ENCODE measurements around the gene GSN.
A peak's percentile ranks its signal among the peaks of the same experiment; 100 is the strongest.

GSN gene

DNA sequence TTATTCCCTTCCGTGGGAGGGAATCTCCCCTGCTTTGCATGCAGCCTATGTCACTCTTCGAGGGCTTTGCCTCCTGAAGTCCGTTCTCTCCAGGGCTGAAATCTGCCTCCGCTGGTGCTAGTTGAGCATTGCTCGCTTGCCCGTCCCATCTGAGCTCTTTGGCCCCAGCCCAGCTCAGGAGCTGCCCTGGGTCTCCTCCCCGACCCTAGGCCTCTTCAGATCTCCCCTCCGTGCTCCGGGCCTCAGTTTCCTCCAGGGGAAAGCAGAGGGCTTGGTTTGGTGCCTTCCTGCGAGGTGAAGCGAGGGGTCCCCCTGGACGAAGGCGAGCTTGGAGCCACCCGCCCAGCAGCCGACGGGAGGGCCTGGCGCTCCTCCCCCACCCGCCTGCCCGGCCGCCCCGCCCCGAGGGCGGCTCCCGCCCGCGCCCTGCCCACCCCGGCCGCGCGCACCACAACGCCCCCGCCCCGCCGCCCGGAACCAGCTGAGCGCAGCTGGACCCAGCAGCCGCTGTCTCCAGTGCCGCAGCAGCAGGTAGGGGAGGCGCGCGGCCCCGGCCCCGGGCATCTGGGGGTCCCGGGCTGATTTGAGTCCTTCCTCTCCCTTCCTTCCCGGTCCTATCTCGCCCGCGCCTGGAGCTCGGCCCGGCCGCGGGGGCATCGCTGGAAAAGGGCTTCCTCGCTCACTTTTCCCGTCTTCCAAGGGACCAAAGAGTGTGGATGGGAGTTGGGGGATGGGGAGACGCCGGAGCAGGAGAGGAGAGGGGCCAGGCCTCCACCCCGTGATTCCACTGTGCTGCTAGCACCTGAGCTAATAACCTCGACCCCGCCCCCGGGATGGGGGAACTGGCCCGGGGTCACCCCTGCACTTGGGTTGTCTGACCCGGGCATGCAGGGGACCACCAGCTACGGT lies at the start of gene GSN:
TSS of gene GSN (plus strand) at position 474 of the 909 bp plus-strand sequence. CDS start 33,810 bp downstream, outside the sequence.
- DNase-seq: peak; percentile 31

DNA sequence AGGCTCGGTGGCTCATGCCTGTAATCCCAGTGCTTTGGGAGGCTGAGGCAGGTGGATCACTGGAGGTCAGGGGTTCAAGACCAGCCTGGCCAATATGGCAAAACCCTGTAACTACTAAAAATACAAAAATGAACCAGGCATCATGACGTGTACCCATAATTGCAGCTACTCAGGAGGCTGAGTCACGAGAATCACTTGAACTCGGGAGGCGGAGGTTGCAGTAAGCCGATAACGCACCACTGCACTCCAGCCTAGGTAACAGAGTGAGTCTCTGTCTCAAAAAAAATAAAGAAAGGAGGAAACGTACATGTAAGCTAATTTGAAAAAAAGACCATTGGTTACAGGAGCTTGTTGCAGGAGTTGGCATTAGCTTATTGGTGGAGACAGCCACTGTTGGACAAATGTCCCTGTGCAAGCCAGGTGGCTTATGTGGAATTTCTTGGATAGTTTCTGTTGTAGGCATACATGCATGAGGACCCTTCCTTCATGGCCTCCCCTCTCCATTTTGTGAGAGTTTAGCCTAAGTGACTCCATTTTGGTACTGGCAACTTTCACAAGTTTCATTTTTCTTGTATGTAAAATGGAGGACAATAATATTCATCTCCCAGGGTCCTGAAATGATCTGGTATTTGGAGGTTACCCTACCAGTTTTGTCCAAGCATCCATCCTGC lies 49.5 kb upstream of the GSN start:
- DNase-seq: no peak

DNA sequence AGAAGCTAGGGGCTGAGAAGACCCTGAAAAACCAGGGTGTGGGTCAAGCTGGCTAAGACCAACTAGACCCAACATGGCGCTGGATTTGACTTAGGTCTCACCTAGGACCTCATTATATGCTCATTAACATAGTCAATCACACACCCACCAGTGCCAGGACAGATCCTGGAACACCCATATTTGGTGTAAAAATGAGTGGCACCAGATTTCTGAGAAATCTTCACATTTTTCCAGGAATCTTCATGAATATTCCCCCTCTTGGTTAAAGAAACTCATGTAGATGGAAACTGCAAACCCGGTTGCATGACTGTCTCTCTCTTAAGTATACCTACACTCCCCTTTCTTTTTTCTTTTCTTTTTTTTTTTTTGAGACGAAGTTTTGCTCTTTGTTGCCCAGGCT lies 48.4 kb upstream of the GSN start:
- no peak for DNase-seq

DNA sequence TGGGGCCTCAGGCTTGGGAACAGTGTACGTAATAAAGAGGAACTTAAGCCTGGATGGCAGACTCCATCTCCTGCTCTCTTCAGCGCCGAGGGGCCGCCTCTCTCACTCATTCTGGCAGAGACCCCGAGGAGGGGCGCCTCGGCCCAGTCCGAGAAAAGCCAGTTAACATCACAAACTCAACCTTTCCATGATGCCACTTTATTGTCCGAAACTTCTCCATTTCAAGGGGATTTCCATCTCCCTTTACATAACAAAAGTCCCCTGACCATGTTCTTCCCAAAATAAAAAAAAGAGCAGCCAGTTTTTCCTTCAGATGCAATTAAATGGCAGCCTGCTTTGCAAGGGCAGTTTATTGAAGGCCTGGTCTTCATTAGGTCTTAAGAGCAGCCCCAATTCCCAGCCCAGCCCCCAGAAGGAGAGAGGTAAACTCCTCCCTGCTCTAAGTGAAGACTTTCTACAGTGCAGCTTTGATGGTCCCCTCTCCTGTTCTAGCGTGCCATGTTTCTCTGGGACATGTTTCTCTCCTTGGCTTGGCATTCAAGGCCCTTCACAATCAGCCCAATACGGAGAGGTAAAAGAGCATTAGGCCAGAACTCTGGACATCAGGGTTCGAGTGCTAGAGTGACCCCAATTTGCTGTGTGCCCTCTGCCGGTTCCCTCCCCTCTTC lies 46.8 kb upstream of the GSN start:
- no peak for DNase-seq

DNA sequence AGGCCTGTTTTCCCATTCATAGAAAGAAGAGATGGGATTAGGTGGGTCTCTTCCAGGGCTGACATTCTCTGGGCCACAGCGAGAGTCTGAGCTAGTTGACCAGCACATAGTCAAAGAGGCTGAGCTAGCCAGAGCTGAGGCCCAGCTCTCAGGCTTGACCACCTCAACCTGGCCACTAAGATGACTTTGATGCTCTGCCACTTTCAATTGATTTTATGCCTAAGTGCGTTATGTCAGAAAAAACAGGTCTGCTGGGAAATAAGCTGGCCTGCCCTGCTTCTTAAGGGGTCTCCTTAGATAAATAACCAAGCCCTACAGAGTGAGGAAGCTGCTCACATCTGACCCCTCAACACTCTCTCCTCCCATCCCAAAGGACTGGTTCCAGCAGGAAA lies 46.3 kb upstream of the GSN start:
- no peak for DNase-seq

DNA sequence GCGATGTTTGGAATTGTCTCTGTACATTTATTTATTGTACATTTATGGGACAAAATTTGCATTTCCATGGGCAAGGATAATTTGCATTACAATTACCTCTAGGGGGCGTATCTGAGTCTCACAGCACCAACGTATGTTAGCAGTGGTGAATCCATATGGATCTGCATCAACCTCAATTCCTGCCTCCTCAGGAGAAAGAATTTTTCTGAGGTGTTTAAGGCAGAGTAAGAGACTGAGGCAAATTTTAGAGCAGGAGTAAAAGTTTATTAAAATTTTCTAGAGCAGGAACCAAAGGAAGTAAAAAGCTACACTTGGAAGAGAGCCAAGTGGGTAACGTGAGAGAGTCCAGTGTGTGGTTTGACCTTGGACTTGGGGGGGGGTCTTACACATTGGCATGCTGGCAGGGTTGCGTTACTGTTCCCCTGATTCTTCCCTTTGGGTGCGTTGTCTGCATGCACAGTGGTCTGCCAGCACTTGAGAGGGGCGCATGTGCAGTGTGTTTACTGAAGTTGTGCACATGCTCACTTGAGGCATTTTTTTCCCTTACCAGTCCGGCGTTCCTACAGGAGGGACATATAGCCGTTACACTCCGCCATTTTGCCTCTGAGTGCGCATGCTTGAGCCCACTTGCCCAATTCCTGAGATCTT lies 45.3 kb upstream of the GSN start:
- DNase-seq: no peak

DNA sequence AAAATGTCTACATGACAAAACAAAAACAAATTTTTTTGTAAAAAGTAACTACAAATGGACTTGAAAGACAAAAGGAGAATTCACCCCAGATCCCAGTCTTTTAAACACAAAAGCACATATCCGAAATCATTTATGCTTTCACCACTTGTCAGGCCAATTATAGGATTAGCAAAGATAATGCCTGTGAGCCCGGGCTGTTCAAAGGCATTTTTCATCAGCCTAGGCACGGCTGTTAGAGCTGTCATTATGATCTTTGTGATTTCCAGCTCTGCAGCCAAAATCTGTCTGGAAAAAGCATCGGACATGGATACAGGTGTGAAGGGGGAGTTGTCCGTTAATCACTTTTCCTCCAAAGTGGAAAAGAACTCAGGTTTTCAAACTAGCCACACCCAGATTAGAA lies 42.7 kb upstream of the GSN start:
- DNase-seq: no peak

DNA sequence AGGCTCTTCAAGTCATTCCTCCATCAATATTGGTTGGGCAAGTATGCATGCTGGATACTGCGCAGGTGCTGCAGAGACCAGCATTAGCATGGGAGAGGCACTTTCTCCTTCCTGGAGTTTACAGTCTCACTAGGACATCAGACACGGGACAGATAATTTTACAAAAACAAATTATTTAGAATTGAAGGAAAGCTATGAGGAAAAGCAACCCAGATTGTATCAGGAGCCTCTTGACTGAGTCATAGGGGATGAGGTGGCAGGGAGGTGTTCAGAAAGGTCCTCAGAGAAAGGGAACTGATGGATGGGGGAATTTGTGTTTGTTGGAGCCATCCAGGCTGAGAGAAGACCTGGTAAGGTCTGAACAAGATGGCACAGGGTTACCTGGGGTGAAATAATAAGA lies 41.8 kb upstream of the GSN start:
- DNase-seq: no peak

DNA sequence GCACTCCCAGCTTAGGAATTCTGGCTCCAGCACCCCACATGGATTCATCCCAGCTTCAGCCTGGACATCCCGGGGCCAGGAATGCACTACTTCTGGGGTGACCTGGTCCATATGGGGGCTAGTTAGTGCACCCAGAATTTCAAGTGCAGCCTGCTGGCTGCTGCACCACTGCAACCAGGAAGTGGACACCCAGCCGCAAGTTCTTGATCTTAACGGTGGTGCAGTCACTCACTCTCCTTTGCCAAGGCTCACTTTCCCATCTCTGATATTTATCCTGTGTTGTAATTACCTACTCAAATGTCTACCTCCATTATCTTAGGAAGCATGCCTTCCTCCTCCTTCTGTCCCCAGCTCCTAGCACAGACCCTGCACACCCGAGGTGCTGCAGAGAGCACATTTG lies 40.1 kb upstream of the GSN start:
- DNase-seq: no peak

DNA sequence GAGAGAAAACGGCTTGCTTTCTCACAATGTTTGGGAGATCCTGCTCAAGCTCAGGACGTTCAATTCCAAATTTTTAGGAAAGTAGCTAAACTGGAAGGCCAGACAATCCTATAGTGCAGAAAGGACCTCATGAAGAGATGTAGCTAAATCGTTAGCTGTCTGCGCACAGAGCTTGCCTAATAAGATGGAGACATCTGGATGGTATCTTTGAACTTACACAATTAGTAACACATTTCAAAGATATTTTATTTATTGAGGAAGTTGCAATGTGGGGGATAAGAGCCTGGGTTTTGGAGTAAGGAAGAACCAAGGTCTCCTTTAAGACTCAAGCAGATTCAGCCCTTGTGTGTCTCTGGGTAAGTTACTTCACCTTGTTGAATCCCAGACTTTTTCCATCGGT lies 37.7 kb upstream of the GSN start:
- no peak for DNase-seq

DNA sequence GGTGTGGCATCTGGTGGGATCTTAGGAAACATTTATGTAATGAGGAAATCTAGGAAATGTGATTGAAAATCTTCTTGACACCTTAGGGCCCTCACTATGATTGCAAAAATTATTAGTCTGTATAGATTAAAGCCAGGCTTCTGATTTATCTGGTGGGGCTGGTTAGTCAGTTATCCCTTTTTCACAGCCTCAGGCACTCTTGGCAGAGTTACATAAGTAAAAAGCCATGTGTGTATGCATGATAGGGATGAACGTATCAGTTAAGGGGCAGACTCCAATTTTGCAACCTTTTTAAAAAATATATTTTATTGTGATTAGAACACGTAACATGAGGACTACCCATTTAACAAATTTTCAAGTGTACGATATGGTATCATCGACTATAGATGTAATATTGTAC lies 35.7 kb upstream of the GSN start:
- DNase-seq: no peak

DNA sequence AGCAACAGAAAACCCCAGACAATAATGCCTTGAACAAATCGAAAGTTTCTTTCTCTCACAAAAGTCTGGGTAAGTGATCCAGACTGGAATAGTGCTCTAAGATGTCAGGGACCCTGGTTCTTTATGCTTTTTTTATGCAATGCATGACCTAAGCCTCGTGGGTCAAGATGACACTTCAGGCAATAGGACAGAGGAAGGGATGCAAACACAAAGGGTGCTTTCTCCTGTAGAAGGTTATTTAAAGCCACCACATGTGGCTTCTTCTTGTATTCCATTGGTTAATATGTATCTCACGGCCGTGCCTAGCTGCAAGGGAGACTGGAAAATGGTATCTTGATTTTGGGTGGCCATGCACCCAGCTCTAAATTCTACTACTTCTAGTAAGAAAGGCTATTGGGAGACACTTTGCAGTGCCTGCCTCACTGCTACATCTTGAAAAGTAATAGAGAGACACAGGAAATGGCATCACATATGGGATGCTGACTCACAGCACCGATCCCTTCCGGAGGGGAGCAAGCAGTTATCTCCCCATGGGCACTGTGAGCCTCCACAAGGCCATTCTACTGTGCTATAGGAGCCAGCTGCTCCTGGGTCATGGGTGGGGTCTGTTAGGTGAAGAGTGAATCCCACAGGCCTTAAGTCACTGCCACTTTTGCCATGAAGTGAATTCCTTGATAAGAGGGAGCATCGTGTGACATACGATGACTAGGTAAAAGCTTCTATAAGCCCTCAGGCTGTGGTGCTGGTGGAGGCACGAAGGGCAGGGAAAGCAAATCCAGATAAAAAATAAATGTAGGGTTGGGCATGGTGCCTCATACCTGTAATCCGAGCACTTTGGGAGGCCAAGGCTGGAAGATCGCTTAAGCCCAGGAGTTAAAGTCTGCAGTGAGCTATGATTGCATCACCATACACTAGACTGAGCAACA lies 33.8 kb upstream of the GSN start:
- DNase-seq: no peak

DNA sequence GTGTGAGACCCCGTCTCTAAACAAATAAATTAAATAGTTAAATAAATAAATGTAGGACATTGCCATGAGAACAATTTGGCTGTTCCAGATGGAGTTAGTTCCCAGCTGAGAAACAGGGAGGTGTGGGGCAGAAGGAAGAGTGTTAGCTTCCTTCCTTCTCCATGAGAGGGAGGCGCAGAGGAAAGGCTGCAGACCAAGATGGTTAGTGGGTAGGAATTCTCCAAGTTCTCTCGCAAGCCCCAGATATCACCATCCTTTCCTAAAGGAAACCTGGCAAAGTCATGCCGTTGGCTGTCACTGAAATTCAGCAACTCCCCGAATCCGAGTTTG lies 33.2 kb upstream of the GSN start:
- no peak for DNase-seq

DNA sequence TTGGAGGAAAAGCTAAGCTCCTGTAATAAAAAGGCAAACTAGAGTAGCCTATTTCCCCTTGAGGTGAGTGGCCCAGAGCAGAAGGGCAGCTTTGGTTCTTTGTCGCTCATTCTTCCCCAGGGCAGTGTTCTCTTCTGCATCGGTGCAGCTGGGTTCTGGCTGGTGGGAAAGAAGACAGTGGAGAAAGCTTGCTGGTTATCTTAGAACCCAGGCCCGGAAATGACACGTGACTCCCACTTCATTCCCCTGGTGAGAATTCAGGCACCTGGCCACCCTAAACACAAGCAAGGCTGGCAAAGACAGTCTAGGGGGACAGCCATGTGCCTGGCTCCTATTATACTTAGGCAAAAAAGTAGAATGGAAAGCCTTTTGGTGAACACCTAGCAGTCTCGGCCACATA lies 32.5 kb upstream of the GSN start:
- DNase-seq: no peak

DNA sequence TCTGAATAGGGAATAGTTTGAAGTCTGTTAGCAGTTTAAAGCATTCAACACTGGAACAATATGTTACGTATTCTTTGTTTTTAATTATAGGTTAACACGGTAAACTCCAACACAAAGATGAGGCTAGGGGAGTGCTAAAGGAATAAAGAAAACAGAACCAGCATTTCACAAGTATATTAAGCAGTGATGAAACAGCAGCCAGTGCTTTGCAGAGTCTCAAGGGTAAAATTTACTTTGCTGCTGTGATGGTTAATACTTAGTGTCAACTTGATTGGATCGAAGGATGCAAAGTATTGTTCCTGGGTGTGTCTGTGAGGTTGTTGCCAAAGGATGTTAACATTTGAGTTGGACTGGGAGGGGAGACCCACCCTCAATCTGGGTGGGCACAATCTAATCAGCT lies 30.0 kb upstream of the GSN start:
- no peak for DNase-seq

DNA sequence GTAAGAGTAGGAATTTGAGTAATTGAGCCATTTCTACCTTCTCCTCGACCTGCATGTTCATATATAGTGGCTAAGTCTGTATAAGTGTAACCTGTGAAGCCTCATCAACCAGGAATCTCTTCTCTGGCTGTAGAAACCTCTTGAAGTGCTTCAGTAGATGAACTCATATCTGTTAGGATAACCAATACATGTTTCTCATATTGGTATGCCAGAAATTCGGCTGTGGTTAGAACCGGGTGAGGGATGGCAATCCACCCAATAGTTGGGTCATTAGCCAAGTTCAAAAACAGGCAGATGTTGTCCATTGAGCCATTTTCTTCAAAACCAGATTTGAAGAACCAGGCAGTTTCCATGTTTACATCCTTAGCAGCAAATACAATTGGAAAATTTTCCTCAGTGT lies 28.9 kb upstream of the GSN start:
- no peak for DNase-seq

DNA sequence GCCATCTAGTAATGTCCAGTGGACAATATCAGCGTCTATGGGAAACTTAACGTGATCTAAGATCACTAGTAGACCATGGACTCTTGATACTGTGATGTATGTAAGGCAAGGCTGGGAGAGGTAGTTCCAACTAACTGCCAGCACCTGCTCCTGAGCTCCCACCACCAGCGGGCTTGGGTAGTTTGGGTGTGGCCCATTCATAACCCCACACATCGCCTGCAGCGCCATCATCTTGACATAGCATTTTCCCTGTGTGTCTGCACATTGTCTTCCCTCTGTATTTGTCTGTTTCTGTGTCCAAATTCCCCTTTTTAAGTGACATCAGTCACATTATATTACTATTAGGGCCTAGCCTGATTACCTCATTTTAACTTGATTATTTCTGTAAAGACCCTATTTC lies 28.1 kb upstream of the GSN start:
- no peak for DNase-seq

DNA sequence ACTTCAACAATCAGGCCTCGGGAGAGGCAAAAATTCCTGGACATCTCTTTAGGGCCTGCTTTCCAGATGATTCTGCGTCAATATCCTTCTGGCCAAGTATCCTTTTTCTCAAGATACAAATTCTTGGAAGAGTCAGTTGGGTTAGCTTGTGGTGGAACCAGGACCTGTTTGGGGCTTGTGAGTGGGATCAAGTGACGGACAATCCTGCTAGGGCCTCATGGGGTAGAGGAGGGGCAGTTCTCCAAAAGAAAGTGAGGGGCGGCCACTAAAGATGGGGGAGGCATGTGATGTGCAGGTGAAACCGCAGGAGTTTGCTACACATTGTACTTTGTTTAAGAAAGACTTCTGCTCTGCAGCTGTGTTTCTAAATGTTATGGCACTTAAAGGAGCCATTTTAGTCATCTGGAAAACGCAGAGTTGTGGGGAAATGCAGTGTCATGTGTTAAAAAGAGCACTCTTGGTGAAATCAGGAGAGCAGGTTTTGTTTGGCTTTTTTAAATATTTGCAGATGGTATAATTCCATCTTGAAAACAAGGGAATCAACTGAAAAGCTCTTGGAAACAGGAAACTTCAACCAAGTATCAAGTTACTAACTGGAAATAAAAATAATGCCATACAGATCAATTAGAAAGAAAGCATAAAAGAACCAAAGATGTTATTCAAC lies 27.4 kb upstream of the GSN start:
- no peak for DNase-seq

DNA sequence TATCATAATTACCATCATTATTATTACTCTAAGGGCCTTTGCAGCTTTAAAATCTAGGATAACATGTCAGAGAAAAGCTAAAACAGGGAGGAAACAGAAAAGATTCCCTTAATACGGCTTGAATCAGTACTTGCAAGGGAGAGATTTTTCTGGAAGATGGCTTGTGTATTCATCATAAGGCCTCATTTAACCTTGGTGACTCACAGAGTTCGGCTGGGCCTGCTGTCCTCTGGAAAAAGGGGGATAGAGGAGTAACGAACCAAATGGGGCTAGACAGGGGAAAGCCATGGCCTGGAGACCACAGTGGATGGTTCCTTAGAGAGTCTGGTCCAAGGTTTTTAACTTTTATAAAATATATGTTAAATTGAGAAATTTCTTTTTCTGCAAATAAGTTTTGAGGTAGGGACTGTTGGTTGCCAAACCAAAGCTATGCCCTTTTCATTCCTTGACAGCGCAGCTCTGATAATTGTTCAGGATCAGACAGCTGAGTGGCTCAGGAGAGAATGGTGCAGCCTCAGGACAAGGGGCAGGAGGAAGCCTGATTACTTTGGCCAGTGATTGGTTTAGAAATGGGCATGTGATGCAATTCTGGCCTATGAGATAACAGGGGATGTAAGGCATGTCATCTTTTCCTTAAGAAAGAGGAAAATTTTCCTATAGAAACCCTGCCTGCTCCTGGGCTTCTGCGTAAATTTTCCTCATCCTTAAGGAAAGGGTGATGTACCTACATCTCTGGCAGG lies 25.6 kb upstream of the GSN start:
- DNase-seq: no peak

DNA sequence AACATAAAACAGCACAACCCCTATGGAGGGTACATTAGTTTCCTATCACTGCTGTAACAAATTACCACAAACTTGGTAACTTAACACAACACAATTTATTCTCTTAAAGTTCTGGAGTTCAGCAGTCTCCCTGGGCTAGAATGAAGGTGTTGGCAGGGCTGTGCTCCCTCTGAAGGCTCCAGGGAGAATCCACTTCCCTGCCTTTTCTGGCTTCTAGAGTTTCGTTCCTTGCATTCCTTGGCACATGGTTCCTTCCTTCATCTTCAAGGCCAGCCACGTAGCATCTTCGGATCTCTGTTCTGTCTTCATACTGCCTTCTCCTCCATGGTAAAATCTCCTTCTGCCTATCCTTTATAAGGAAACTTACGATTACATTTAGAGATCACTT lies 25.0 kb upstream of the GSN start:
- no peak for DNase-seq
